Mammary epithelial cell (primary cell): Measurements from ENCODE around the gene RASGRP1.

ENCODE experiments used
- EZH2 ChIP-seq: IDR thresholded peaks from 2 replicates; pipeline ENCODE4 v1.6.1; 2012; ENCODE audit warnings: low read length, inconsistent platforms, borderline replicate concordance
- TF ChIP-seq, protein P1 (sequence below), 2 donors: IDR thresholded peaks in 1 of 2; conservative IDR thresholded peaks in 1 of 2; 2 replicates each; pipeline ENCODE4 v1.5.1; 2011 to 2012; ENCODE audit warnings: inconsistent platforms in 2 of 2, low read length in 2 of 2, mild to moderate bottlenecking in 2 of 2, control low read depth in 1 of 2, low read depth in 1 of 2; ENCODE audit not compliant: insufficient read depth in 1 of 2; ENCODE audit errors: extremely low read depth in 1 of 2

DNA sequence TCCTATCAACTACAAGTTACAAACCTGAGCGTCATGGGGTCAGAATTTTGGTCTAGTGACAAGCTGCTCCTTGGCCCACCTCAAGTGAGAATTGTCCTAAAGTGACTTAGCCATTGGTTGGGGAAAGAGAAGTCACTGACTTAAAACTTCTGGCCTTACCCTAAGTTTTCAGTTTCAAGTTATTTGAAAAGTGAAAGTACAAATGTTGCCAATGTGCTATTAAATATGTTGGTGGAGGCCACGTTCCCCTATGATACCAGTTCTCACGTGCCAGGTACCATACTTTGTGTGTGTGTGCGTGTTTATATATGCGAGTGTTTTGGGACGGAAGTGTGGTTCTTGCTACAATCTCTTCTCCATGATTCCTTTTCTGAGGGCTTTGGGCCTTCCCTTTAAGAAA is 22.6 kb upstream of the RASGRP1 start:
- TF ChIP-seq, protein P1, sequence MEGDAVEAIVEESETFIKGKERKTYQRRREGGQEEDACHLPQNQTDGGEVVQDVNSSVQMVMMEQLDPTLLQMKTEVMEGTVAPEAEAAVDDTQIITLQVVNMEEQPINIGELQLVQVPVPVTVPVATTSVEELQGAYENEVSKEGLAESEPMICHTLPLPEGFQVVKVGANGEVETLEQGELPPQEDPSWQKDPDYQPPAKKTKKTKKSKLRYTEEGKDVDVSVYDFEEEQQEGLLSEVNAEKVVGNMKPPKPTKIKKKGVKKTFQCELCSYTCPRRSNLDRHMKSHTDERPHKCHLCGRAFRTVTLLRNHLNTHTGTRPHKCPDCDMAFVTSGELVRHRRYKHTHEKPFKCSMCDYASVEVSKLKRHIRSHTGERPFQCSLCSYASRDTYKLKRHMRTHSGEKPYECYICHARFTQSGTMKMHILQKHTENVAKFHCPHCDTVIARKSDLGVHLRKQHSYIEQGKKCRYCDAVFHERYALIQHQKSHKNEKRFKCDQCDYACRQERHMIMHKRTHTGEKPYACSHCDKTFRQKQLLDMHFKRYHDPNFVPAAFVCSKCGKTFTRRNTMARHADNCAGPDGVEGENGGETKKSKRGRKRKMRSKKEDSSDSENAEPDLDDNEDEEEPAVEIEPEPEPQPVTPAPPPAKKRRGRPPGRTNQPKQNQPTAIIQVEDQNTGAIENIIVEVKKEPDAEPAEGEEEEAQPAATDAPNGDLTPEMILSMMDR (conservative IDR thresholded peaks at IDR 0.05 in 1 of 2, IDR thresholded peaks at IDR 0.05 in 1 of 2; ENCODE audit: extremely low read depth in 1 of 2, insufficient read depth in 1 of 2, low read depth in 1 of 2, low read length in 2 of 2): no peak
- TF ChIP-seq EZH2: no peak
